GM23248 (cell line): ENCODE results near the gene DDC. TPM values are rescaled to one million over a fixed set of nuclear protein-coding genes. Genes with fewer than 3 reads are reported as not detected.

Experiments used
- DNase-seq: peaks from one replicate; pipeline ENCODE4 v3.0.0-alpha.2; 2015
- H2AFZ ChIP-seq: fragments of 200-600 bp; sonication (generic); 2 replicates; pipeline ENCODE4 v1.6.1; 2016; ENCODE audit warnings: antibody characterized with exemption
- H3F3A ChIP-seq: fragments of 200-600 bp; sonication (generic); 2 replicates; pipeline ENCODE4 v1.6.1; 2016; ENCODE audit warnings: mild to moderate bottlenecking, antibody characterized with exemption, mixed run types; ENCODE audit not compliant: insufficient read depth
- H3K27ac ChIP-seq: fragments of 200-600 bp; sonication (generic); 2 replicates; pipeline ENCODE4 v1.5.1; 2016; ENCODE audit warnings: mild to moderate bottlenecking
- H3K27me3 ChIP-seq: fragments of 200-600 bp; sonication (generic); replicated peaks from 2 replicates; pipeline ENCODE4 v1.6.1; 2016; ENCODE audit warnings: mild to moderate bottlenecking; ENCODE audit not compliant: insufficient read depth
- H3K36me3 ChIP-seq: fragments of 200-600 bp; sonication (generic); 2 replicates; pipeline ENCODE4 v1.6.1; 2016; ENCODE audit warnings: low read depth, mild to moderate bottlenecking
- H3K4me1 ChIP-seq: fragments of 200-600 bp; sonication (generic); 2 replicates; pipeline ENCODE4 v1.6.1; 2016; ENCODE audit warnings: mild to moderate bottlenecking; ENCODE audit not compliant: insufficient read depth
- H3K4me2 ChIP-seq: fragments of 200-600 bp; sonication (generic); one replicate; pipeline ENCODE4 v1.6.1; 2016; ENCODE audit warnings: mild to moderate bottlenecking; ENCODE audit not compliant: unreplicated experiment
- H3K4me3 ChIP-seq: fragments of 200-600 bp; sonication (generic); 2 replicates; pipeline ENCODE4 v1.5.1; 2016; ENCODE audit warnings: mild to moderate bottlenecking
- H3K79me2 ChIP-seq: fragments of 200-600 bp; sonication (generic); 2 replicates; pipeline ENCODE4 v1.6.1; 2016; ENCODE audit warnings: mild to moderate bottlenecking; ENCODE audit not compliant: insufficient read depth
- H3K9ac ChIP-seq: fragments of 200-600 bp; sonication (generic); 2 replicates; pipeline ENCODE4 v1.6.1; 2016; ENCODE audit warnings: mild to moderate bottlenecking
- H3K9me2 ChIP-seq: fragments of 200-600 bp; sonication (generic); 2 replicates; pipeline ENCODE4 v1.6.1; 2016; ENCODE audit warnings: mixed run types, mild to moderate bottlenecking, moderate library complexity; ENCODE audit not compliant: insufficient read depth
- H3K9me3 ChIP-seq: fragments of 200-600 bp; sonication (generic); one replicate; pipeline ENCODE4 v1.6.1; 2017; ENCODE audit warnings: low read depth
- H4K20me1 ChIP-seq: fragments of 200-600 bp; sonication (generic); 2 replicates; pipeline ENCODE4 v1.6.0; 2016; ENCODE audit not compliant: insufficient read depth
- EZH2 ChIP-seq: fragments of 200-600 bp; sonication (generic); IDR thresholded peaks from 2 replicates; pipeline ENCODE4 v1.6.1; 2018; ENCODE audit warnings: antibody characterized with exemption, mild to moderate bottlenecking; ENCODE audit not compliant: insufficient read depth, poor library complexity, severe bottlenecking
- EZH2phosphoT487 ChIP-seq: fragments of 200-600 bp; sonication (generic); IDR thresholded peaks from 2 replicates; pipeline ENCODE4 v1.6.1; 2018; ENCODE audit warnings: antibody characterized with exemption, moderate library complexity, mild to moderate bottlenecking, low read depth; ENCODE audit not compliant: insufficient read depth
- WGBS, 2 experiments: methylation state at CpG; one replicate each; pipeline ENCODE4 v1.1.6; 2015 to 2017; ENCODE audit warnings: low lambda C conversion rate in 2 of 2, low coverage in 1 of 2; ENCODE audit errors: missing lambda C conversion rate in 2 of 2; 5-methylcytosine and 5-hydroxymethylcytosine counted together
- in situ Hi-C: fragments of 300-500 bp; cut with MboI; formaldehyde crosslinking; loops from 2 replicates; pipeline ENCODE4 v1.15.0; 2020
- polyA plus RNA-seq: library from polyadenylated mRNA; unstranded; fragments of >200 nt; fragmentation: Nextera tagmentation; extraction: Ambion mirVana; gene quantifications from 2 replicates; pipeline ENCODE4 v1.2.1, GENCODE V29; 2016
- total RNA-seq: library from RNA; depleted of rRNA; stranded (reverse); fragments of >200 nt; shearing (Covaris generic); gene quantifications from 2 replicates; pipeline ENCODE4 v1.2.3, GENCODE V29; 2014

Gene DDC
- total and polyA plus RNA-seq, 2 experiments from 2014 or later = not detected

GRCh38 chr7:50599385-50599784 is 34.2 kb upstream of the DDC start:
- Histone ChIP-seq H3K4me3 (no peak overlapping the region), H3K9me3 (no peaks in the 10 kb centered on the region), H3K36me3 (peaks cover 13% of the 10 kb centered on the region; the same call in 1 of the 2 replicates), H3K27ac (no peak overlapping the region), H2AFZ (no peak overlapping the region), H3K27me3 (no peaks in the 10 kb centered on the region), H3K4me2 (no peak overlapping the region), H4K20me1 (no peaks in the 10 kb centered on the region), H3K79me2 (no peaks in the 10 kb centered on the region), H3K9ac (no peak overlapping the region), H3K4me1 (no peaks in the 10 kb centered on the region), H3K9me2 (no peaks in the 10 kb centered on the region), H3F3A (no peaks in the 10 kb centered on the region)
- DNase-seq = no peak
- TF ChIP-seq EZH2phosphoT487 (no peak), EZH2 (no peak)
- in situ Hi-C loops = no loop called here
- 98% methylated on average over 12 of the region's 12 CpGs for WGBS, 2 experiments

GRCh38 chr7:50598460-50599343 is 33.5 kb upstream of the DDC start:
- Histone ChIP-seq H3K9me3 (no peaks in the 10 kb centered on the region), H3K4me2 (no peak overlapping the region), H3K9me2 (no peaks in the 10 kb centered on the region), H4K20me1 (no peaks in the 10 kb centered on the region), H3K36me3 (peaks cover 13% of the 10 kb centered on the region; the same call in 1 of the 2 replicates), H3K4me3 (no peak overlapping the region), H3K79me2 (no peaks in the 10 kb centered on the region), H3K27me3 (no peaks in the 10 kb centered on the region), H3K9ac (no peak overlapping the region), H3K4me1 (no peaks in the 10 kb centered on the region), H2AFZ (no peak overlapping the region), H3K27ac (no peak overlapping the region), H3F3A (no peaks in the 10 kb centered on the region)
- in situ Hi-C loops = no loop called here
- WGBS, 2 experiments = 86 to 89% methylated on average over 16 to 18 of the region's 18 CpGs
- no peak for DNase-seq
- no peak for TF ChIP-seq EZH2
- TF ChIP-seq EZH2phosphoT487 = no peak

- Histone ChIP-seq H3K36me3 (peaks cover 15% of the 10 kb centered on the region; the same call in 1 of the 2 replicates), H3K4me3 (no peak overlapping the region), H3K9ac (no peak overlapping the region), H3K27me3 (no peaks in the 10 kb centered on the region), H2AFZ (no peak overlapping the region), H3K4me1 (no peaks in the 10 kb centered on the region), H3K79me2 (no peaks in the 10 kb centered on the region), H3K27ac (no peak overlapping the region), H4K20me1 (no peaks in the 10 kb centered on the region), H3F3A (no peaks in the 10 kb centered on the region), H3K9me3 (no peaks in the 10 kb centered on the region), H3K9me2 (no peaks in the 10 kb centered on the region), H3K4me2 (no peak overlapping the region)
- no peak for TF ChIP-seq EZH2phosphoT487
- 94 to 96% methylated on average over 4 of the region's 4 CpGs for WGBS, 2 experiments
- no peak for DNase-seq
- in situ Hi-C loops = no loop called here
Observed at GRCh38 chr7:50596484-50596883, 31.3 kb upstream of the DDC start.

- H3K4me3 ChIP-seq = no peak overlapping the region
- no peaks in the 10 kb centered on the region for H3F3A ChIP-seq
- H3K27ac ChIP-seq = no peak overlapping the region
- H3K79me2 ChIP-seq = no peaks in the 10 kb centered on the region
- H3K36me3 ChIP-seq = peaks cover 12% of the 10 kb centered on the region; the same call in 1 of the 2 replicates
- DNase-seq = peak; percentile 65
- in situ Hi-C loops = no loop called here
- WGBS, 2 experiments = 43 to 46% methylated on average over 5 of the region's 5 CpGs
- H3K4me1 ChIP-seq = no peaks in the 10 kb centered on the region
- no peak for TF ChIP-seq EZH2
- no peak for TF ChIP-seq EZH2phosphoT487
- no peaks in the 10 kb centered on the region for H4K20me1 ChIP-seq
- no peak overlapping the region for H3K9ac ChIP-seq
- no peaks in the 10 kb centered on the region for H3K9me2 ChIP-seq
- H3K27me3 ChIP-seq = no peaks in the 10 kb centered on the region
- no peaks in the 10 kb centered on the region for H3K9me3 ChIP-seq
- H2AFZ ChIP-seq = no peak overlapping the region
- H3K4me2 ChIP-seq = no peak overlapping the region
Observed at GRCh38 chr7:50595491-50596102, 30.4 kb upstream of the DDC start.
